Measurements from ENCODE around the gene MAST1.

Gene MAST1
- long read RNA-seq, full-length matches to known transcripts = 4 of 42 reads
- long read RNA-seq, partial matches to known transcripts = 30 of 42 reads
- long read RNA-seq, other reads (novel, unspliced or antisense) = 8 of 42 reads

DNA sequence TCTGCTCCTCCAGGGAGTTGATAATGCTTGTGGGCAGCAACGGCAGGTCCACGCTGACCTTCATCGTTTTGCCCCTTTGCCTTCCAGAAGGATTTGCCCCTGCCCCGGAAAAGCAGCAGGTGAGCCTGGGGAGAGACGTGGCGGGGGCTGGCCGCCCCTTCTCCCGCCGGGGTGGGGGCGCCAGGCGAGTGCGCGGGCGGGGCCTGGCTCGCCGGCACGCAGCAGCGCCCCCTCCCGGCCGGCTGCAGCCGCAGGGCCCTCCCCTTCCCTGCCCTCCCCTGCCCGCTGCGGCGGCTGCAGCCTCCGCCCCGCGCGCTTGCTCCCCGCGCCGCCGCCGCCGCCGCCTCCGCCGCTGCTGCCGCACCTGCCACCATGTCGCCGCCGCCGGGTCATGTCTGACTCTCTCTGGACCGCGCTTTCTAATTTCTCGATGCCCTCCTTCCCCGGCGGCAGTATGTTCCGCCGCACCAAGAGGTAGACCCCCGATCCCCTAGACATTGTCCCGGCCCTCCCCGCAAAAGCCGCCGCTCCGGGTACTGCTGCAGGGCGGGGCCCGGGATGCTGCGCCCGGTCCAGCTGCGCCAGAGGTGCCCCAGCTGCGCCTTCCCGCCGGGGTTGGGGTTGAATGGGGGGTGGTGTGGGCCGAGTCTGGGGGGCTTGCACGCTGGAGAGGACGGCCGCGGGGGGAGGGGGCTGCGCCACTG is at the start of gene MAST1:
MAST1 (plus strand) TSS at position 334 of the 704 bp plus-strand sequence; CDS start at position 392, 58 bp downstream.
- no peak within 1 kb of the TSS for H3K27ac ChIP-seq (replicated peaks)
- peaks cover 80% of the 10 kb centered on the region for H3K27me3 ChIP-seq (ENCODE audit: insufficient read depth, poor library complexity, severe bottlenecking)
- H3K4me3 ChIP-seq (replicated peaks; ENCODE audit: insufficient read depth, low read length) = peak within 1 kb of the TSS; percentile 39
- TF ChIP-seq SPI1 (IDR thresholded peaks at IDR 0.05; ENCODE audit: borderline replicate concordance, low read depth) (no peak), CTCF (IDR thresholded peaks at IDR 0.05; ENCODE audit: insufficient read depth, low read length) (peak; percentile 3), POLR2AphosphoS5 (IDR thresholded peaks at IDR 0.05; ENCODE audit: low read depth) (no peak), REST (IDR thresholded peaks at IDR 0.05; ENCODE audit: insufficient replicate concordance, low read depth) (no peak), GABPA (IDR thresholded peaks at IDR 0.05; ENCODE audit: low read depth) (no peak)
- peak; percentile 25 to 31 for DNase-seq (ENCODE audit: low read depth in 1 of 2, low spot score in 1 of 2)

DNA sequence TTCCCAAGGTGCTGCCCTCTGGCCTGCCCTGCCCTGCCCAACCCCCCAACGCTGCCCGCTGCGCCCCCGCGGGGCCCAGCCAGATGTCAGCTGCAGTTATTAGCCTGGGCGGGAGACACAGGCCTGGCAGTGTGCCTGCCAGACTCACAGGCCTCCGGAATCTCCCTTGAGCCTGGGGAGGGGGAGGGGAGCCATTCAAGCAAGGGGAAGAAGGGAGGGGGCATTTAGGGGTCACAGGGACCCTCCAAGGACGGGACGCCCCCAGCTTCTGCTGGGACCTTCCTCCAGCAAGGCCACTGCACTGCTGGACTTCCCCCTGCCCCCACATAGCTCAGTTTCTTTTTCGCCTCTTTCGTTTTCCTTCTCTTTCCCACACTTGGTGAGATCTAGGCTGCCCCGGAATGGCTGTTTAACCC is 49.6 kb upstream of the MAST1 start:
- H3K4me3 ChIP-seq (replicated peaks; ENCODE audit: insufficient read depth, low read length) = peak overlapping the region; percentile 42
- no peak for TF ChIP-seq GABPA (IDR thresholded peaks at IDR 0.05; ENCODE audit: low read depth)
- peak; percentile 63 for TF ChIP-seq POLR2AphosphoS5 (IDR thresholded peaks at IDR 0.05; ENCODE audit: low read depth)
- no peak for TF ChIP-seq SPI1 (IDR thresholded peaks at IDR 0.05; ENCODE audit: borderline replicate concordance, low read depth)
- peak overlapping the region; percentile 95 for H3K27ac ChIP-seq (replicated peaks)

DNA sequence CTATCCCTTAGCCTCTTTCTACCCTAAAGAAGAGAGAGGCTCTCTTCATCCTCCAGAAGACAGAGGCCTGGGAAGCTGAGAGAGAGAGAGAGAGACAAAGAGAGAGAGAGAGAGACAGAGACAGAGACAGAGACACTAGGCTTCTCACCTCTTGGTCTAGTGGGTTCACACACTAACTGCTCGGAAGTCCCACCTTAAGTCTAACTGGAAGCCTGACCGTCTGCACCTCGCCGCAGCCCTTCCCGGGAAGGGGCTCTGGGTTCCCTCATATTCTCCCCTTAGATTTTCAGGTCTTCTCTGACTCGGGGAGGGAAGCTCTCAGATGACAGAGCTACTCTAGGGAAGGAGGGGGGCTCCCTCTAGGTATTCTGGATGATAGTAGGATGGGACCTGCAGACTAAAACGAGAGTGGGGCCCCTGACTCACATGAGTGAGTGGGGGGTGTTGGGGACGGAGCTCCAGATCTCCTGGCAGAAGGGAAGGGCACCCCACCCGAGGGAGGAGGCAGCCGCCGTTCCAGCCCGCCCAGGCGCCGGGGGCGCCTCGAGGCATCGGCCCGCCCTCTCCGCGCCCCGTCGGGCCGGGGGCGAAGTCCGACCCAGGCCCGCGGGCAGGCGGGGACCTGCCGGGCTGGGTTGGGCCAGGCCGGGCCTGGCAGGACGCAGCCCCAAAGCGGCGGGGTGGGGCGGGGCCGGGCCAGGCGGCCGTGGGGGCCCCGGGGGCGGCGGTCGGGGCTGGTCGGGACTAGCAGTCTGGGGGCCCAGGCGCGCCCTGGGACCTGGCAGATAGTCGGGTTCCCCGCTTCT is 49.0 kb upstream of the MAST1 start:
- H3K4me3 ChIP-seq (replicated peaks; ENCODE audit: insufficient read depth, low read length) = peak overlapping the region; percentile 42
- DNase-seq (ENCODE audit: low read depth in 1 of 2, low spot score in 1 of 2) = no peak
- no peaks in the 10 kb centered on the region for H3K27me3 ChIP-seq (ENCODE audit: insufficient read depth, poor library complexity, severe bottlenecking)
- no peak for TF ChIP-seq GABPA (IDR thresholded peaks at IDR 0.05; ENCODE audit: low read depth)
- TF ChIP-seq POLR2AphosphoS5 (IDR thresholded peaks at IDR 0.05; ENCODE audit: low read depth) = peak; percentile 33
- H3K27ac ChIP-seq (replicated peaks) = peak overlapping the region; percentile 95

More for the DNA sequence above, 49.6 kb upstream of the MAST1 start:
- DNase-seq (ENCODE audit: low read depth in 1 of 2, low spot score in 1 of 2) = peak in 1 of 2 experiments; percentile 77
- H3K27me3 ChIP-seq (ENCODE audit: insufficient read depth, poor library complexity, severe bottlenecking) = no peaks in the 10 kb centered on the region

GRCh38 chr19:12789904-12790619 is 48.3 kb upstream of the MAST1 start:
- TF ChIP-seq GABPA (IDR thresholded peaks at IDR 0.05; ENCODE audit: low read depth) (peak; percentile 73), REST (IDR thresholded peaks at IDR 0.05; ENCODE audit: insufficient replicate concordance, low read depth) (no peak), CTCF (IDR thresholded peaks at IDR 0.05; ENCODE audit: insufficient read depth, low read length) (no peak), SPI1 (IDR thresholded peaks at IDR 0.05; ENCODE audit: borderline replicate concordance, low read depth) (peak; percentile 50; the same call in 1 of the 2 replicates), POLR2AphosphoS5 (IDR thresholded peaks at IDR 0.05; ENCODE audit: low read depth) (peak; percentile 63)
- Histone ChIP-seq H3K27ac (replicated peaks) (peak overlapping the region; percentile 95), H3K27me3 (ENCODE audit: insufficient read depth, poor library complexity, severe bottlenecking) (no peaks in the 10 kb centered on the region), H3K4me3 (replicated peaks; ENCODE audit: insufficient read depth, low read length) (peak overlapping the region; percentile 91)
- peak; percentile 99 for DNase-seq (ENCODE audit: low read depth in 1 of 2, low spot score in 1 of 2)
